Suprapubic skin (tissue), 3 donors: ENCODE data around the gene MYO7B.

Experiments used
- POLR2AphosphoS5 ChIP-seq, 3 donors: sonication (generic); formaldehyde crosslinking; IDR thresholded peaks; one replicate each; pipeline ENCODE4 v1.6.1; 2017; ENCODE audit warnings: antibody characterized with exemption in 3 of 3
- TF ChIP-seq, protein P1 (sequence below), 2 donors: fragments of 200-600 bp in 1 of 2; fragments of 450-650 bp in 1 of 2; sonication (generic) in 1 of 2; IDR thresholded peaks; one replicate each; pipeline ENCODE4 v1.5.1; 2016 to 2019; ENCODE audit warnings: antibody characterized with exemption in 2 of 2, mild to moderate bottlenecking in 1 of 2, moderate library complexity in 1 of 2

- TF ChIP-seq, protein P1, sequence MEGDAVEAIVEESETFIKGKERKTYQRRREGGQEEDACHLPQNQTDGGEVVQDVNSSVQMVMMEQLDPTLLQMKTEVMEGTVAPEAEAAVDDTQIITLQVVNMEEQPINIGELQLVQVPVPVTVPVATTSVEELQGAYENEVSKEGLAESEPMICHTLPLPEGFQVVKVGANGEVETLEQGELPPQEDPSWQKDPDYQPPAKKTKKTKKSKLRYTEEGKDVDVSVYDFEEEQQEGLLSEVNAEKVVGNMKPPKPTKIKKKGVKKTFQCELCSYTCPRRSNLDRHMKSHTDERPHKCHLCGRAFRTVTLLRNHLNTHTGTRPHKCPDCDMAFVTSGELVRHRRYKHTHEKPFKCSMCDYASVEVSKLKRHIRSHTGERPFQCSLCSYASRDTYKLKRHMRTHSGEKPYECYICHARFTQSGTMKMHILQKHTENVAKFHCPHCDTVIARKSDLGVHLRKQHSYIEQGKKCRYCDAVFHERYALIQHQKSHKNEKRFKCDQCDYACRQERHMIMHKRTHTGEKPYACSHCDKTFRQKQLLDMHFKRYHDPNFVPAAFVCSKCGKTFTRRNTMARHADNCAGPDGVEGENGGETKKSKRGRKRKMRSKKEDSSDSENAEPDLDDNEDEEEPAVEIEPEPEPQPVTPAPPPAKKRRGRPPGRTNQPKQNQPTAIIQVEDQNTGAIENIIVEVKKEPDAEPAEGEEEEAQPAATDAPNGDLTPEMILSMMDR (IDR thresholded peaks at IDR 0.05), result no peak
- TF ChIP-seq POLR2AphosphoS5 (IDR thresholded peaks at IDR 0.05), result no peak
Measured at GRCh38 chr2:127665267-127665893, 129.9 kb downstream of the MYO7B start.
